ENCODE data around the gene SLIT3. TPM values are rescaled to one million over a fixed set of nuclear protein-coding genes. Genes with fewer than 3 reads are reported as not detected.
A peak's percentile ranks its signal among the peaks of the same experiment; 100 is the strongest.

The SLIT3 gene
- total RNA-seq, 1 donor from 2014 or later, result 31.8 TPM

- no peak overlapping the region for H3K27ac Mint-ChIP-seq (ENCODE audit: unreplicated experiment)
- H3K27me3 Mint-ChIP-seq (ENCODE audit: unreplicated experiment), result peaks cover 2% of the 10 kb centered on the region
- H3K4me1 Mint-ChIP-seq (ENCODE audit: unreplicated experiment), result peaks cover 40% of the 10 kb centered on the region
Measured at GRCh38 chr5:169065400-169065799, 235.5 kb downstream of the SLIT3 start.

GRCh38 chr5:169064093-169064492 is 236.8 kb downstream of the SLIT3 start:
- no peak for TF ChIP-seq CTCF (IDR thresholded peaks at IDR 0.05)
- Mint-ChIP-seq H3K4me3 (ENCODE audit: unreplicated experiment) (no peak overlapping the region), H3K27ac (ENCODE audit: unreplicated experiment) (peak overlapping the region; percentile 49), H3K36me3 (ENCODE audit: unreplicated experiment) (no peaks in the 10 kb centered on the region), H3K9me3 (ENCODE audit: unreplicated experiment) (no peaks in the 10 kb centered on the region), H3K27me3 (ENCODE audit: unreplicated experiment) (peaks cover 2% of the 10 kb centered on the region), H3K4me1 (ENCODE audit: unreplicated experiment) (peaks cover 40% of the 10 kb centered on the region)
- no peak for DNase-seq (ENCODE audit: extremely low spot score, unreplicated experiment)

More at GRCh38 chr5:169065400-169065799, 235.5 kb downstream of the SLIT3 start:
- no peak overlapping the region for H3K4me3 Mint-ChIP-seq (ENCODE audit: unreplicated experiment)
- no peaks in the 10 kb centered on the region for H3K36me3 Mint-ChIP-seq (ENCODE audit: unreplicated experiment)
- DNase-seq (ENCODE audit: extremely low spot score, unreplicated experiment), result no peak
- H3K9me3 Mint-ChIP-seq (ENCODE audit: unreplicated experiment), result no peaks in the 10 kb centered on the region
- TF ChIP-seq CTCF (IDR thresholded peaks at IDR 0.05), result no peak

- peak overlapping the region; percentile 61 for H3K27ac Mint-ChIP-seq (ENCODE audit: unreplicated experiment)
- peak overlapping the region; percentile 10 for H3K4me3 Mint-ChIP-seq (ENCODE audit: unreplicated experiment)
Measured at GRCh38 chr5:169063316-169063953, 237.5 kb downstream of the SLIT3 start.

GRCh38 chr5:169062690-169063089 is 238.2 kb downstream of the SLIT3 start:
- Mint-ChIP-seq H3K4me1 (ENCODE audit: unreplicated experiment) (peaks cover 40% of the 10 kb centered on the region), H3K27ac (ENCODE audit: unreplicated experiment) (no peak overlapping the region), H3K4me3 (ENCODE audit: unreplicated experiment) (no peak overlapping the region), H3K27me3 (ENCODE audit: unreplicated experiment) (no peaks in the 10 kb centered on the region), H3K9me3 (ENCODE audit: unreplicated experiment) (no peaks in the 10 kb centered on the region), H3K36me3 (ENCODE audit: unreplicated experiment) (no peaks in the 10 kb centered on the region)
- no peak for TF ChIP-seq CTCF (IDR thresholded peaks at IDR 0.05)
- no peak for DNase-seq (ENCODE audit: extremely low spot score, unreplicated experiment)

More at GRCh38 chr5:169063316-169063953, 237.5 kb downstream of the SLIT3 start:
- no peak for DNase-seq (ENCODE audit: extremely low spot score, unreplicated experiment)
- no peaks in the 10 kb centered on the region for H3K27me3 Mint-ChIP-seq (ENCODE audit: unreplicated experiment)
- no peaks in the 10 kb centered on the region for H3K9me3 Mint-ChIP-seq (ENCODE audit: unreplicated experiment)
- H3K36me3 Mint-ChIP-seq (ENCODE audit: unreplicated experiment), result no peaks in the 10 kb centered on the region
- peaks cover 40% of the 10 kb centered on the region for H3K4me1 Mint-ChIP-seq (ENCODE audit: unreplicated experiment)
- no peak for TF ChIP-seq CTCF (IDR thresholded peaks at IDR 0.05)

GRCh38 chr5:169054506-169054905 is 246.4 kb downstream of the SLIT3 start:
- Mint-ChIP-seq H3K27me3 (ENCODE audit: unreplicated experiment) (no peaks in the 10 kb centered on the region), H3K27ac (ENCODE audit: unreplicated experiment) (no peak overlapping the region), H3K36me3 (ENCODE audit: unreplicated experiment) (no peaks in the 10 kb centered on the region), H3K4me3 (ENCODE audit: unreplicated experiment) (no peak overlapping the region), H3K4me1 (ENCODE audit: unreplicated experiment) (peaks cover 22% of the 10 kb centered on the region), H3K9me3 (ENCODE audit: unreplicated experiment) (no peaks in the 10 kb centered on the region)
- no peak for TF ChIP-seq CTCF (IDR thresholded peaks at IDR 0.05)
- no peak for DNase-seq (ENCODE audit: extremely low spot score, unreplicated experiment)
